HL-60 (cell line): ENCODE results near the gene OSBP2.

Source experiments
- DNase-seq, 2 experiments: peaks; one replicate each; pipeline ENCODE4 v3.0.0-alpha.2; 2010 to 2020; ENCODE audit warnings: low read depth in 1 of 2, low spot score in 1 of 2
- H3K27ac ChIP-seq: fragments of 250-450 bp; sonication (Bioruptor Pico); replicated peaks from 2 replicates; pipeline ENCODE4 v1.5.1; 2020; ENCODE audit warnings: mild to moderate bottlenecking, moderate library complexity
- H3K27me3 ChIP-seq: fragments of 250-450 bp; sonication (Bioruptor Pico); 2 replicates; pipeline ENCODE4 v1.5.1; 2021; ENCODE audit warnings: mild to moderate bottlenecking, moderate library complexity; ENCODE audit not compliant: insufficient read depth, poor library complexity, severe bottlenecking
- H3K4me3 ChIP-seq: replicated peaks from 2 replicates; pipeline ENCODE4 v1.5.1; 2011; ENCODE audit warnings: mild to moderate bottlenecking, control low read depth, low read length; ENCODE audit not compliant: insufficient read depth
- CTCF ChIP-seq: IDR thresholded peaks from one replicate; pipeline ENCODE4 v1.5.1; 2011; ENCODE audit warnings: low read length, control low read depth, inconsistent platforms; ENCODE audit not compliant: insufficient read depth
- GABPA ChIP-seq: IDR thresholded peaks from 2 replicates; pipeline ENCODE4 v1.6.1; 2012; ENCODE audit warnings: low read depth
- POLR2AphosphoS5 ChIP-seq: IDR thresholded peaks from 2 replicates; pipeline ENCODE4 v1.6.1; 2012; ENCODE audit warnings: low read depth
- REST ChIP-seq: IDR thresholded peaks from 2 replicates; pipeline ENCODE4 v1.6.1; 2012; ENCODE audit warnings: low read depth; ENCODE audit not compliant: insufficient replicate concordance
- SPI1 ChIP-seq: IDR thresholded peaks from 2 replicates; pipeline ENCODE4 v1.6.1; 2012; ENCODE audit warnings: low read depth, mild to moderate bottlenecking, borderline replicate concordance

The OSBP2 gene

GRCh38 chr22:30873661-30874060, 179.0 kb downstream of the OSBP2 start:
- DNase-seq, result no peak
- H3K27ac ChIP-seq, result no peak overlapping the region
- TF ChIP-seq POLR2AphosphoS5 (no peak), CTCF (no peak), REST (no peak), SPI1 (no peak), GABPA (no peak)
- H3K27me3 ChIP-seq, result no peaks in the 10 kb centered on the region
- no peak overlapping the region for H3K4me3 ChIP-seq

GRCh38 chr22:30874431-30875370, 180.0 kb downstream of the OSBP2 start:
- H3K4me3 ChIP-seq, result no peak overlapping the region
- DNase-seq, result no peak

More at GRCh38 chr22:30874431-30875370, 180.0 kb downstream of the OSBP2 start:
- Histone ChIP-seq H3K27ac (no peak overlapping the region), H3K27me3 (no peaks in the 10 kb centered on the region)
- TF ChIP-seq REST, result no peak
- TF ChIP-seq POLR2AphosphoS5, result no peak
- no peak for TF ChIP-seq SPI1
- TF ChIP-seq GABPA, result no peak
- no peak for TF ChIP-seq CTCF
